Measurements from ENCODE around the gene R3HDM2.

R3HDM2 gene

GRCh38 chr12:57237932-57238853 is 192.7 kb downstream of the R3HDM2 start:
- DNase-seq, result peak; percentile 39

- DNase-seq, result no peak
Measured at GRCh38 chr12:57237596-57237931, 193.3 kb downstream of the R3HDM2 start.

DNA sequence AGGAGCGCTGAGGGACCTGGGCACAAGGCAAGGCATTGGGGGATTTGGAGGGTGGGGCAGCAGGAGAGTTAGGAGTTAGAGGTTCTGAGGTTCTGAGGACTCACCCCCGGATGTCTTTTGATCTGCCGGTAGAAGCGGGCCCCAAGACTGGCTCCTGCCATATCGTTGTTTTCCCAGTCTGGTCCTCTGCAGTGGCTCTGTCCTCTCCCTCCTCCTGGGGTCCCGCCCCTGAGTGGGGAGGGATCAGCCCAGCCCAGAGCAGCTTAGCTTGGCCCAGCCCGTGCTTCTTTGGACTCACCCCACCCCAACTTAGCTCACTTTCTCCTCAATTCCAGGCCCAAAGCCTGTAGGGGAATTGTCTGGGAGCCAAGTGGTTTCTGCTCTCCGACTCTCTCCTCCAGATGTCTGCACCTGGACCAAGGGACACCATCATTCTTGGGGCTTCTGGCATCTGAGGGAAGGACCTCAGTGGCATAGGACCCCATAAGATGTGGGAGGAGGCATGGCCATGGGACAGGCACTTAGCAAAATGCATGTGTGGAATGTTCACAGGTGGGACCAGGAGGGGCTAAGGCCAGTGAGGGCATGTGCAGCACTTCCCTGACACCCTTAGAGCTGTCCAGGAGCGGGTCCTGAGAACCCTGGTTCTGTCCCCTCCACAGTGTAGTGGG is 193.8 kb downstream of the R3HDM2 start:
- no peak for DNase-seq

GRCh38 chr12:57236201-57236924 is 194.5 kb downstream of the R3HDM2 start:
- DNase-seq, result no peak

- no peak for DNase-seq
Measured at GRCh38 chr12:57235728-57236131, 195.1 kb downstream of the R3HDM2 start.

GRCh38 chr12:57235017-57235727 is 195.7 kb downstream of the R3HDM2 start:
- DNase-seq, result no peak

DNA sequence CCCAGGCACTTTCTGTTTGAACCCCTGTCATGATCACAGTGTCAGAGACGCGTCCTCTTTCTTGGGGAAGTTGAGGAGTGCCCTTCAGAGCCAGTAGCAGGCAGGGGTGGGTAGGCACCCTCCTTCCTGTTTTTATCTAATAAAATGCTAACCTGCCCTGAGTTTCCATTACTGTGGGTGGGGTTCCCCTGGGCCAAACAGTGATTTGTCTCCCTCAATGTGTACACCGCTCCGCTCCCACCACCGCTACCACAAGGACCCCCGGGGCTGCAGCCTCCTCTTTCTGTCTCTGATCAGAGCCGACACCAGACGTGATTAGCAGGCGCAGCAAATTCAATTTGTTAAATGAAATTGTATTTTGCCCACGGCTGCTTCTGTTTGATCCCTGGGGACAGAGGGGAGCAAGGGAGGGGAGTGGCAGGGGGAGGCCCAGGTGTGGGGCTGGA is 196.2 kb downstream of the R3HDM2 start:
- DNase-seq, result no peak

DNA sequence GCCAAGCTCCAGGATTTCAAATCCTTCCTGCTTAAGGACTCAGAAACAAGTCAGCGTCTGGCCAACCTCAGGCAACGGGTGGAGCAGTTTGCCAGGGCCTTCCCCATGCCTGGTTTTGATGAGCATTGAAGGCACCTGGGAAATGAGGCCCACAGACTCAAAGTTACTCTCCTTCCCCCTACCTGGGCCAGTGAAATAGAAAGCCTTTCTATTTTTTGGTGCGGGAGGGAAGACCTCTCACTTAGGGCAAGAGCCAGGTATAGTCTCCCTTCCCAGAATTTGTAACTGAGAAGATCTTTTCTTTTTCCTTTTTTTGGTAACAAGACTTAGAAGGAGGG is 196.6 kb downstream of the R3HDM2 start:
- no peak for DNase-seq

DNA sequence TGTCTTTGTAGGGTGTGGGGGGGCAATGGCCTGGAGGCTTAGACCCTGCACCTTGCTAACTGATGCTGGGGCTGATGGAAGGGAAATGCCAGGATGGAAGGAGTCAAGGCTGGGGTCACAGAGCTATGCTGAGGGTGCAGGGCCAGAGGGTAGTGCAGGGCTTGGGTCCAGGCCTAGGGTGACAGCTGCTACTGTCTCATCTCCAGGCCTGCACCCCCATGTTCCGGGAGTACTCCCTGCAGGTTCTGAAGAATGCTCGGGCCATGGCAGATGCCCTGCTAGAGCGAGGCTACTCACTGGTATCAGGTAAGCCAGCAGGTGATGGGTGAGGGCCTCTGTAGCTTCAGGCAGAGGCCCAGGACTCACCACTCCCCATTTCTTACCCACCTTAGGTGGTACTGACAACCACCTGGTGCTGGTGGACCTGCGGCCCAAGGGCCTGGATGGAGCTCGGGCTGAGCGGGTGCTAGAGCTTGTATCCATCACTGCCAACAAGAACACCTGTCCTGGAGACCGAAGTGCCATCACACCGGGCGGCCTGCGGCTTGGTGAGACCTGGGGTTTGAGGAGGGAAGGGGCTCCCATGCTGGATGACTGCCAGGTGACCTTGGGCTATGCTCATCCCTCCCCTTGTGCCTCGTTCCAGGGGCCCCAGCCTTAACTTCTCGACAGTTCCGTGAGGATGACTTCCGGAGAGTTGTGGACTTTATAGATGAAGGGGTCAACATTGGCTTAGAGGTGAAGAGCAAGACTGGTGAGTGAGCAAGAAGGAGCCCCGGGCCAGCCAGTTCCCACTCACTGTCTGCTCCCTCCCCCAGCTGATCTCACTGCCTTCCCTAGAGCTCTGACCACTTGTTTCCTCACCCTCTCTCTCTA is 197.2 kb downstream of the R3HDM2 start:
- DNase-seq, result no peak

GRCh38 chr12:57232156-57232756 is 198.6 kb downstream of the R3HDM2 start:
- DNase-seq, result no peak

DNA sequence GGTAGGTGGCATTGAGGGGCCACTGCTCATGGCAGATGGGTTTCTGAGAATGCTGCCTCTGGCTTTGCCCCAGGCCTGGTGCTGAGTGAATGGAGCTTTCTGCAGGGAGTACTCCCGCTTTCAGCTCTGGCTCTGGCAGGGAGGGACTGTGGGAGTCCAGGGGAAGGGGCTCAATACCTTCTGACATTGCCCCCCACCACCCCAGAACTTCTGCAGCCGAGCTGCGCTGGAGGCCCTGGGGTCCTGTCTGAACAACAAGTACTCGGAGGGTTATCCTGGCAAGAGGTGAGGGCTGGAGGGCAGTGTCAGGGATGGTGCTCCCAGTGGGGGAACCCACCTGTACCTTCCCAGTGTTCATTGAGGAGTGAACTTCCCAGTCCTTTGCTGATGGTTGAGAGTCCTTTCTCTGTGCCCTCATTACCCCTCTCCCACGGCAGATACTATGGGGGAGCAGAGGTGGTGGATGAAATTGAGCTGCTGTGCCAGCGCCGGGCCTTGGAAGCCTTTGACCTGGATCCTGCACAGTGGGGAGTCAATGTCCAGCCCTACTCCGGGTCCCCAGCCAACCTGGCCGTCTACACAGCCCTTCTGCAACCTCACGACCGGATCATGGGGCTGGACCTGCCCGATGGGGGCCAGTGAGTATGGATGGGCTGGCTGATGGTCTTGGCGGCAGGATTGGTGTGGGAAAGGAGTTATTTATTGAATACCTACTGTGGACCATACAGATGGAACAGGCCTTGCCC is 199.4 kb downstream of the R3HDM2 start:
- no peak for DNase-seq

GRCh38 chr12:57230381-57231155 is 200.3 kb downstream of the R3HDM2 start:
- DNase-seq, result no peak

DNA sequence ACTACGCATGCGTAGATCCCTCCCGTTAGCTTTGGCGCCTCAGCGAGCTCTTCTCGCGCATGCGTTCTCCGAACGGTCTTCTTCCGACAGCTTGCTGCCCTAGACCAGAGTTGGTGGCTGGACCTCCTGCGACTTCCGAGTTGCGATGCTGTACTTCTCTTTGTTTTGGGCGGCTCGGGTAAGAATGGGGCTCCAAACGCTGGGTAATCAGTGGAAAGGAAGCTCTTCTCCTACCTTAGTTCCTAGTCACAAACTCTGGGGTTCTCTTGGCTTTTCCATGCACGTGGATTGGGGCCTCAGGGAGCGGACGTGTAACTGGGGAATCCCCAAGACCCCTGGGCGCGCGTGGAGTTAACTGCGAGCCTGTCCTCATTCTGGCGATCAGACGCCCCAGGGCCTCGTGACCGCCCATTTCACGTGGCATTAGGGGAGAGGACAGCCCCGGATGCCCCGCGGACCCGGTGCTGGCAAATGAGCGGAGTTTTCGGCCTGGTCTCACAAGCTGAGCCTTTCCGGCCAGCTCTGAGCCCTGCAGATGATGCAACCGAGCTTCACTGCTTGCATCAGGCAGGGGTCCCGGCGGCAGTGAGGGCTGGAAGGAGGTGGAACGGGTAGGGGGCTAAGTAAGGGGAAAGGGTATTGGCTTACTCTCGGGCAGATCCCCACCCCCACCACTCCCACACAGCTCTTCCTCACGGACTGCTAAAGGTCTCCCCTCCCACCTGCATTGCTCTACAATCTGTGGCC is 201.0 kb downstream of the R3HDM2 start, which contains the start of gene SHMT2:
Gene SHMT2 (plus strand): TSS at position 78 of the 747 bp plus-strand sequence. CDS start 68 bp downstream, at position 146.
- DNase-seq, result peak; percentile 94

DNA sequence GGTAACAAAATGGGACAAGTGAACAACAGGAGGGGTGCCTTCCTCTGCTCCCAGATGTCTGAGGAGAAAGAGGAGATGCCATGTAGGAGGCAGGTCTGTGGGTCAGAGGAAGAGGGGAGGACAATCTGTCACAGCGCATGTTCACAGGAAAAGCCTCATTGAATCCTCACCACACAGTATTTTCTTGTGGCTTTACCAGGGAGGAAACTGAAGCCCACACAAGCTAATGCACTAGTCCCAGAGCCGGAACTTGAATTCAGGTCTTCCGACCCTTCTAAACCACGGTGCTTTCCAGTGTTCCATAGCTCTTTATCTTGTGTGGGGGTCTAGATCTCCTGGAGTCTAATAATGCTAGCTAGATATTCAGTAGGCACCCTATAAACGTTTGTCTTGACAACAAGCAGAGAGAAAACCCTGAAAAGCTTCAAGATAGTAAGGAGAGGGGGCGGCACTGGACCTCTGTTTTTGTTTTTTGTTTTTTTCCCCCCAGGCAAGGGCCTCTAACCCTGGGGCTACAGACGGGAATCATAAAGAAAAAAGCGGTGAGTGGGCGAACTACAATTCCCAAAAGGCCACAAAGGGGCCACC is 201.7 kb downstream of the R3HDM2 start:
- DNase-seq, result no peak

GRCh38 chr12:57227315-57228115 is 203.3 kb downstream of the R3HDM2 start:
- no peak for DNase-seq

DNA sequence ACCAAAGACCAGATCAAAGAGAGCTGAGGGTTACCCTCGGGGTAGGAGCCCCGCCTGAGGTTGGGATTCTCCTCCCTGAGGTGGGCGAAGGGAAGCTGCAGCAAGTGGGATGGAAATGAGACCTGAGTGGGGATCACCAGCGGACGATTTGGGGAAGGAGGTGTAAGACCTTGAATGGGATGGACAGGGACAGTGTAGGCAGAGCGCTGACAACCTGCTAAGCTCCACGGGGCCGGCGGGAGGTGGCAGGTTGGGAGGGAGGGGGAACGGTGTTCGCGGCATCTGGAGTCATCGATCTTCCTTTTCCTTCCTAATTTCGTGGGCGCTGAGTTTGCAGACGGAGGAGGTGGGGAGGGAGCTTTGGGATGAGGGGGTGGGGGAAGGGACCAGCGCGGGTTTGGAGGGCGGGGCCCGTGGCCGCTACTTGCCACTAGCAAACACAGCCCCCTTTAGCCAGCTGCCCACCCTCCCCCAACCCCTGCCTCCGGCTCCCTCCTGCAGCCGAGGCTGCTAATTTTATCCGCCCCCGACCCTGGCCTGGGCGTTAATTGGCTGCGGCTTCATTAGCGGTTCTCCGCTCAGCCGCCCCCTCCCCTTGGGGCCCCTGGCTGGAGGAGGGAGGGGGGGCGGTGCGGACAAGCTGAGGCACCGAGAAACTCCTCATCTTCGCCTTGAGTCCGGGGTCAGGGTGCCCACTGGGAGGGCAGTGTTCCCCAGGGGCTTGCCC is 204.1 kb downstream of the R3HDM2 start:
- DNase-seq, result no peak

- no peak for DNase-seq
Measured at GRCh38 chr12:57225680-57226210, 205.1 kb downstream of the R3HDM2 start.

Measured in NCI-H1694 treated with DMSO at 0.1 percent for 48 hours (cell line).